Stimulated activated naive CD8-positive, alpha-beta T cell treated with anti-CD3 and anti-CD28 coated beads, Interleukin-15, Interleukin-2, amounts not matched to agents 100 U/mL and 50 U/mL, for 24 hours (primary cell): ENCODE measurements around the gene LAMP1.
"Not testable (repeated sequence)": the region's sequence is repeated elsewhere in the genome, so short reads cannot be mapped to it uniquely, and the experiment has no call there.

Experiments
- ATAC-seq: fragments of 150-1000 bp; cut with Tn5 transposase; one replicate; pipeline ENCODE4 v1.10.0; 2021
- DNase-seq: peaks from one replicate; pipeline ENCODE4 v3.0.0; 2021

Gene LAMP1

DNA sequence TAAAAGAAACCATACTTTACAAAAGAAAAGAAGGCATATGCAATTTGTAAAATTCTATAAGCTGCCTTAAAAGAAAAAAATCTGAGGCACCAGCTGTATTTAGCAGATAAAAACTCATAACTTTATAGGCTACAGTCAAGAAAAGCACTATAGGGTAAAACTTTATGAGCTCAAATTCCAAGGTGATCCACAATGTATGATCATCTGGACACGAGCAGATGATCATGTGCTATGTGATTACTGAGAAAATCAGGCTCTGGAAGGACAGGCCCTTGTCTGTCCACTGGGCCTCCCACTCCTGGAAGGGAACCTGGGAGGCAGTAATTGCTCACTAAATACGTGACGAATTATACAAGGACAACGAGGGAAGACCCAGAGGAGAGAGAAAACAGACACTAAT, 59.6 kb downstream of the LAMP1 start:
- ATAC-seq (no peak), DNase-seq (no peak)

DNA sequence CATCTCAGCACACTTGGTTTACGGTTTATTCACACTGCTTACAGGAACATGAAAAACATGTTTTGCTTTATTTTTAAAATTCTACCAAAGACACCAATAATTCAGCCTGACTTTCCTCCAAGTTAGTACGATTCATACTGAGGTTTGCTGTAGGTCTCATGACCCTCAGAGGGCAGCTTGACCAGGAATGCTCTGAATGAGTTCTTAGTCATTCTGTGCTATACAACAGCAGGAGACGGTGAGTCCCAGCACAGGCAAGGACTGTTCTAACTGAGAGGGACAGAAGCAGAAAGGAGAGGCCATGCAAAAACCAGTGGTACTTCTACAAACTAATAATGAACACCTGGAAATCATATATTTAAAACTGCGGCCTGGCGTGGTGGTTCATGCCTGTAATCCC, 60.5 kb downstream of the LAMP1 start:
- ATAC-seq, result no peak
- DNase-seq, result no peak

DNA sequence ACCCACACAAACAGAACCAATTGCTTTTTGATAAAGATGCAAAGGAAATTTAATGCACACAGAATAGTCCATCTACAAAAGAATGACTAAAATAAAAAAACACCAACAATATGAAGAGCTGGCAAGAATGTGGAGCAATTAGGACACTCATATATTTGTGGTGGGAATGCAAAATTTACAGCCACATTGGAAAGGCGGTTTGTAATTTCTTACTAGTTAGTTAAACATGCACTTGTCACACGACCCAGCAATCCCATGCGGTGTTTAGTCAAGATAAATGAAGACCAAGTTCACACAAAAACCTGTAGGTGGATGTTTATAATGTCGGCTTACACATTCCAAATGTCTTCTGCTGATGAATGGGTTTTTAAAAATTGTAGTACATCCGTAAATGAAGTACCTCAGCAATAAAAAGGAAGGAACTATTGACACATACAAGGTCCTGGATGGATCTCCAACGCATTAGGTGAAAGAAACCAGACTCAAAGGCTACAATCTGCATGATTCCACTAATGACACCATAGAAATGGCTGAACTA, 61.7 kb downstream of the LAMP1 start:
- DNase-seq (no peak), ATAC-seq (no peak)

DNA sequence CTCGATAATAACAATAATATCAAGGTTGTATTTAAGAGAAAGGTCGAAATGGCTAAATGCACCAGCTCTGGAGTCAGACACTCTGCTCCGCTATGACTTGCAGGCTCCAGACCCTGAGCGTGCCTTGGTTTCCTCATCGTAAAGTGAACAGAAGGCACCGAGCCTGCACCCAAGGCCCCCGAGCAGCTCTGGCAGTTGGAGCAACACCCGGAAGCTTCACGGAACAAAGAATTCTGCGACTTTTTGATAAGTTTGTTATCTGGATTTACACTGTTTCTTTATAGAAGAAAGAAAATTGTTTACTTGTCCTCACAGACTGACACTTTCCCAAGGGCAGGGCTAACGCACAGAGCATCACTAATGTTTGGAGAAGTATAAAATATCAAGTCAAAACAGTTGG, 62.5 kb downstream of the LAMP1 start:
- ATAC-seq, result no peak
- no peak for DNase-seq

DNA sequence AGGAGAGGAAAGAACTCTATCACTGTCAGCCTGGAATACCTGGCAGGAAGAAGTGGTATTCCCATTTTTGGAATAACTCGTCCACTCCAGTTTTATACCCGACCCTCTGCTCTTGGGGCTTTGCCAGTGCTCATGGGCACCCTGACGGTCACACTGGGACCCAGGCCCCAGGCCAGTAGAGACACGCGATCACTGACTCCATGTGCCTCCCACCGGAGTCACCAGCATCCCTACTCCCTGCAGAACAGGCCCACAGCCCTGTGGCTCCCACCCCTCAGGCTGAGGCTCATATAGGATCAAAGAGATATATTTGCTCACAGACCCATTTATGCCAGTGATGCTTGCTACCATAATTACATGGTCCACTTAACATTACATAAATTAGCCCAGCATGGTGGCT, 63.4 kb downstream of the LAMP1 start:
- DNase-seq (no peak), ATAC-seq (no peak)

DNA sequence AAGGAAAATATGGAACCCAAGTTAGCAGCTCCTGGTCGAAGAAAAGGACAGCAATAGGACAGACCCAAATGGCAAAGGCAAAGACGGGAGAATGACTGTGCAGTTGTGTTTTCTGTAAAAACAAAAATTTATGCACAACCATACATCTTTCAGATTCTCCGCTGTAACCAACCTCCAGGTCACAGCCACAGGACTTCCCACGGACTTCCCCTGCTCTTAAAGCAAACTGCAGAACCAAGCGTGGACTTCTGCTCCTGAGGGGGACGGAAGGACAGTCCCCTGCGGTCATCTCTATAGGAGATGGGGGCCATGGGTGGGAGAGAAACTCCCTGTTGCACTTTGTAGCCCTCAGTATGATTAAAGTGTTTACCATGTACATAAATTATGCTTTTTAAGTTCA, 64.4 kb downstream of the LAMP1 start:
- no peak for ATAC-seq
- DNase-seq, result no peak

DNA sequence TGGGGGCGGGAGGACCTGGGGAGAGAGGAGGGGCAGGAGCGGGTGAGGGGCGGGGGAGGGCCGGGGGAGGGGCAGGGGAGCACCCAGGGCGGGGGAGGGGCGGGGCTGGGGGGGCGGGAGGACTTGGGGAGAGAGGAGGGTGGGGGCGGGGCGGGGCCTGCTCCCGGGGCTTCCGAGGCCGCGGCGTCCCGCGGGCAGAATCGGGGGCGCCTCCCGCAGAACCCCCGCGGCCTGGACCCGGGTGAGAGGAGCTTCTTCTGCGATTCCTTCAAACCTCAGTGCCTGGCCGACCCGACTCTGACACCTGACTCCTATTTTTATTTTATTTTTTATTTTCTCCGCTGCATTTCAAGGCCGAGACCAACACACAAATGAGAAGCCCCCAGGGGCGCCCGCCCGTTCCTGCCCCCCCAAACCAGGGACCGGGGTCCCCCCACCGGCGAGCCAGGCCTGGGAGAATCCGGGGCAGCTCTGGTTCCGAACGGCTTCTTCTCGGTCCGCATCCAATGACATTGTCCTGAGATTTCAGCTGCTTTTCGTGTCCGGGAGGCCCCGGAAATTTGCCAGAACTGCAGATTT, 67.4 kb downstream of the LAMP1 start:
- ATAC-seq, result no peak
- DNase-seq, result no peak

DNA sequence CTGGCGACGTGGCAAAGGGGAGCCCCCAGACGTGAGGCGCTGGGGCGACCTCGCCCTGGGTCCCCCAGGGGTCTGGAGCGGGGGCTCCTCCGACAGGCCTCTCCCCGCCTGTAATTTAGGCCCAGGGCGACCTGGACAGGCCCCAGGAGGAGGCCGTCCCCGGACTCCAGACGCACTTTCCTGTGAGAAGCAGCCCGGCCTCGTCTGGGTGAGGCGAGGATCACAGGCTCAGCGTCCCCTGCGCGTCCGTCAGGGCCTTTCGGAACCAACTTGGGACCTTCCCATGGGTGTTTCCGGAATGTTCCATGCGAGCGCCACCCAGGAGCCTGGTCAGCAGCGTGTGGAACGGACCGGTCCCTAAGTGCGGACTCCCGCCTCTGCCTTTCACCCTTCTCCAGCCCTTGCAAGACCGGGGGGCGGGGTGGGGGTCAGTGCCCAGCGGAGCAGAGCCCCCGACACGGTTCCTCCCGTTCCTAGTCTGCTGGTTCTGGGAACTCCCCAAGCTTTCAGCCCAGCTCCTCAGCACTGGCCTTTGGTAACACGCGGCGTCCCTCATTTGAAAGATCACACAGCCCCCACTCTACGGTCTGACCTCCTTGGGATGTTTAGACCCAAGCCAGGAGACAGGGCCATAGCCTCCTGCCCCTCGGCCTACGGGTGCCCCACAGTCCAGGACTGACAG, 68.0 kb downstream of the LAMP1 start:
- ATAC-seq, result no peak
- no peak for DNase-seq

DNA sequence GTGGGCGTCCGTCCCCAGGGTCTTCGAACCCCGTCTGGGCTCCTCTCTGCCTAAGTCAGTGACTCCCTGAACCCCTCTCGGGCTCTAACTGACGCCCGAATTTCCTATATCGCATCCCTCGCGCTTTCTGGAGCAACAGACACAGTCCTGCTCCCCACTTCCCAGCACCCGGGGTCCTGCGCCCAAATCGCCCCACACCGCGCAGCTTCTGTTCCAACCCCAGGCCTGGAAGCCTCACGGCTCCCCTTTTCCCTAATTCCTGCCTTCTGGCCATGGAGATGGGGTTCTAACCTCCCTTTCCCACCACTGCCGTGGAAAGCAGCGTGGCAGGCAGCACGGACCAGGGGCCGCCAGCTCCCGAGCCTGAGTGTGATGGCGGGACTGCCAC, 68.5 kb downstream of the LAMP1 start:
- ATAC-seq (no peak), DNase-seq (no peak)

DNA sequence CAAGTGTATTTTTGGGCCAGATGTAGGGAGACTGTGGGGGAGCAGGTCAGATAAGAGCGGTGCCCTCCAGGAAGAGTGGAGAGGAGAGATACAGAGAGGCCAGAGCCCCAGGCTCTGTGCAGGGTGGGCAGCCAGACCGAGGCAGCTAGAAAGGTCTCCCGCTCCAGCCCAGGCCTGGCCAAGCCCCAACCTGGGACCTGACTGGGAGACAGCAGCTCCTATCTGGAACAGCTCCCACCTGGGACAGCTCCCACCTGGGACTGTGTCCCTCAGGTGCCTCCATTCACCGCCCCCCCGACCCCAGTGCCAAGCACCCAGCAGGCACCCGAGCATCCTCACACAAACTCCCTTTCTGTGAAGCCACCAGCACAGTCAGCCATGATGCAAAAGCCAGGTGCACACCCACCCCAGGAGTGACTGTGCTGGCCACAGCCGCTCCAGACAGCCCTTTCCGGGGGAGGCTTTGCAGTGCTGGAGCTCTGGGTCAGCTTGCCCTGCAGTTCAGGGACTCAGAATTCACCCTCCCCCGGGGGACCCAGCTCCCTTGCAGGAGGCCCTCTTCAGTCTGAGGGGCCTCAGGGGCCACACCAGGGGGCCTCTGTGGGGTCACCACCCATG, 69.0 kb downstream of the LAMP1 start:
- ATAC-seq (no peak), DNase-seq (no peak)

DNA sequence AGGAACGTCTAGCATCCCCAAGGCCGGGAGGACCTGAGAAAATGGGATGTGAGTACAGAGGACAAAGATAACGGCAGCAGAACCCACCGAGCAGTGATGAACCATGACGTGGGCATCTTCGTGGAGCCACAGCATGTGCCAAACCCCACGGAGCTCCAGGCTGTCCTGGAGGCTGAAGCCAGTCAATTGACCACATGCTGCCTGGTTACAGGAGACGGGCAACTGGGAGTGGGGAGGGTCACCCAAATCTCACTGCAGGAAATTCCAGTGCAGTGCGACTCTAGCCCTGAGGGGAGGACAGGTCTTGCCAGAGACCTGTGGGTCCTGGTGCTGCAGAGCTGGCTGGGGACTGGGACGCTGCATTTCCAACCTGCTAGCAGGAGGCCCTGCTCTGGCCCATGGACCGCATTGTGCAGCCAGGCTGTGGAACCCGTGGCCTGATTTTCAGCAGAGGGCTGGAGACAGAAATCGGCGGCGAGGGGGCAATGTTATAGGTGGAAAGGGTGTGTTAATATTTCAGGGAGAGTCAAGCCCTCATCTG, 70.1 kb downstream of the LAMP1 start:
- no peak for DNase-seq
- ATAC-seq, result no peak

DNA sequence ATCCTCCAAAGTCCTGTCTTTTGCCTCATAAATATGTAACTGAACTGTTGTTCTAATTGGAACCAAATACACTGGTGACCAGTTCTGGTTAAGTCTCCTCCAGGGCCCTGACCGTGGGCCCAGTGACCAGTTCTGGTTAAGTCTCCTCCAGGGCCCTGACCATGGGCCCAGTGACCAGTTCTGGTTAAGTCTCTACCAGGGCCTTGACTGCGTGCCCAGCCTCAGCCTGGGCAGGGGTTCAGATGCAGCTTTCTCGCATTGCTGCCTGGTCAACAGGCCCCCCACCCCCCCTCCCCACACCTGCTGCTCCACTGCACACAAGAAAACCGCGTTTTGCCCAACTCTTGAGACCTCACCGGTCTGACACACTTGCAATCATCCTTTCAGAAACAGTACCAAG, 70.7 kb downstream of the LAMP1 start:
- DNase-seq (no peak), ATAC-seq (no peak)

DNA sequence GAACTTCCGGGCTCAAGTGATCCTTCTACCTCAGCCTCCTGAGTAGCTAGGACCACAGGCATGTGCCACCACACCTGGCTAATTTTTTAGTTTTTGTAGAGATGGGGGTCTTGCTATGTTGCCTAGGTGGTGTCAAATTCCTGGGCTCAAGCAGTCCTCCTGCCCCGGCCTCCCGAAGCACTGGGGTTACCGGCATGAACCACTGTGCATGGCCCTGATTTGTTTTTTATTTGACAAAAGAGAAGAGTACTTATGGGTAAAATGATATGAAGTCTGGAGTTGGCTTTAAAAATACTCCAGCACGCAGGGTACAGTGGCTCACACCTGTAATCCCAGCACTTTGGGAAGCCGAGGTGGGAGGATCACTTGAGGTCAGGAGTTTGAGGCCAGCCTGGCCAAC, 71.3 kb downstream of the LAMP1 start:
- ATAC-seq, DNase-seq: not testable (repeated sequence)

DNA sequence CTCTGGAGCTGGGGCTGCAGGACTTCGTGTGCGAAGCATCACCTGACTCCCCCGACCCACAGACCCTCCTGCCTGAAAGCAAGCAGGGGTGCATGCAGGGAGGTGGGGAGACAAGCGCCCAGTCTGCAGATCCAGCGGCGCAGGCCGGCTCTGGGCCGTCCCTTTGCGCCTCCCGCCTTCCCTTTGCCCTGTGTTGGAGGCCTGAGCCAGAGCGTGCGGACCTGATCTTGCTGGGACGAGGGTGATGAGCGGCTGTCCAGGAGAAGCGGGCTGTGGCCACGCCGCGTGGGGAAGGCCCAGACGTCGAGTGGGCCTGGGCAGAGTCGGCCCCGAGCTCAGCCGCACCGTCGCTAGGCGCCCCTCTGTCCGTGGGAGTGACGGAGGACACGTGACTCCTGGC, 72.2 kb downstream of the LAMP1 start:
- DNase-seq, result no peak

DNA sequence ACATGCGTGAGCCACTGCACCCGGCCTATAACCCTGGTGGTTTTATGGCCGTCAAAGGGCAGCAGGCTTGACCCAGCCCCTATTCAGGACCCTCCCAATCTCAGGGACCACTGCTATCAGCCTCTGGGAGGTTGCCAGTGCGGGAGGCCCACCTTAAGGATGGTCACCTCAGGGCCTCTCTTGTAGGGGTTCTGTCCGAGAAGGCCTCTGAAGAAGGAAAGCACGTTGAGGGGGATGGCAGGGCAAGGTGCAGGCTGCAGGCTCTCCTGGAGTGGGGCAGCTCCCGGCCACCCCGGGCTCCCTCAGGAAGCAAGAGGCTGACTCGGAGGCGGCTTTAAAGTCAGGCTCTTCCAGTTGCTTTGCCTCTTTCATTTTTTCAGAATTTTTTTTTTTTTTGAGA, 72.8 kb downstream of the LAMP1 start:
- DNase-seq (no peak), ATAC-seq (no peak)

More for the DNA sequence above, 72.2 kb downstream of the LAMP1 start:
- ATAC-seq, result no peak

DNA sequence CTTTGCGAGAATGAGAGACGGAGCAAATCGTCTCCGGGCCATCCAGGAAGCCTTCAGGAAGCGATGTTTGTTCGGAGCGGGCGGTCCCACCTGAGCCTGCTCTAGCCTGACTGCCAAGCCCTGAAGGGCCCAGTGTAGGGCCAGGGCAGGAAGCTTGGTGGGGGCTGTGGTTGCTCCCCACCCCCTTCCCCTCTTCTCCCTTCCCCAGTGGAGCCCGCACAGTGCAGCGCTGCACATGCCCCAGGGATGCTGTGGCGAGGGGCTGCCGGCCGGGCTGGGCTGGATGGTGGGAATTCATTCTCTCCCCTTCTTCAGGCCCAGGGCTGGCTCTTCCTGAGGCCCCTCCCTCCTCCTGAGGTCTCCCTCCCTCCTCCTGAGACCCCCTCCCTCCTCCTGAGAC, 74.0 kb downstream of the LAMP1 start:
- DNase-seq (no peak), ATAC-seq (no peak)

DNA sequence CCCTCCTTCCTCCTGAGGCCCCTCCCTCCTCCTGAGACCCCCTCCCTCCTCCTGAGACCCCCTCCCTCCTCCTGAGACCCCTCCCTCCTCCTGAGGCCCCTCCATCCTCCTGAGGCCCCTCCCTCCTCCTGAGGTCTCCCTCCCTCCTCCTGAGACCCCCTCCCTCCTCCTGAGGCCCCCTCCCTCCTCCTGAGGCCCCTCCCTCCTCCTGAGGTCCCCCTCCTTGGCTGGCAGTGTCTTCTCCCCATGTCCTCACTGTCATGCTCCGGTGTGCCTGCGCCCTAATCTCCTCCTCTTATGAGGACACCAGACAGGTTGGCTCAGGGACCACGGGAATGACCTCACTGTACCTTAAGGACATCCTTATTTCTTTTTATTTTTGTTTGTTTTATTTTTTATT, 74.7 kb downstream of the LAMP1 start:
- not testable (repeated sequence) for ATAC-seq, DNase-seq
